ENCODE results near the gene ZDHHC8. TPM values are rescaled to one million over a fixed set of nuclear protein-coding genes. Genes with fewer than 3 reads are reported as not detected.

ZDHHC8 gene
- total and polyA plus RNA-seq, 2 donors (not counting 3 experiments of a cell fraction or from before 2014, with no cell fraction given), result 49.8 to 131 TPM

- H3K9ac ChIP-seq (replicated peaks; ENCODE audit: extremely low read depth, insufficient read depth, low read length), result no peak overlapping the region
- dilution Hi-C loops (cut with MboI; ENCODE audit: extremely low pct_ligation_motif_present, low sequenced_read_pairs) (no loop called here), intact Hi-C loops (cut with micrococcal nuclease) (no loop called here)
- no peak overlapping the region for H2AFZ ChIP-seq (ENCODE audit: low read depth, low read length)
- H3K79me2 ChIP-seq (ENCODE audit: control insufficient read depth, insufficient read depth, low read length), result no peaks in the 10 kb centered on the region
- DNase-seq (ENCODE audit: low read depth, low spot score) (no peak), FAIRE-seq (no peak)
- no peak overlapping the region for H3K4me2 ChIP-seq (ENCODE audit: insufficient read depth, low read length)
- no peaks in the 10 kb centered on the region for H3K9me1 ChIP-seq (replicated peaks; ENCODE audit: control insufficient read depth, extremely low read depth, insufficient read depth, low read length)
- H3K27me3 ChIP-seq (ENCODE audit: control insufficient read depth in 2 of 2, insufficient read depth in 2 of 2, low read length in 2 of 2), result no peaks in the 10 kb centered on the region
- no peaks in the 10 kb centered on the region for H3K9me3 ChIP-seq (replicated peaks; ENCODE audit: control insufficient read depth, insufficient read depth, low read length)
- BruUV-seq (replicated peaks), result no TSS peak
- peak; percentile 16 for TF ChIP-seq POLR2AphosphoS5 (IDR thresholded peaks at IDR 0.05; ENCODE audit: insufficient read depth, low read depth, low read length)
- TF ChIP-seq GATA2 (IDR thresholded peaks at IDR 0.05; ENCODE audit: insufficient read depth, insufficient read length, low read depth, low read length), result no peak
- TF ChIP-seq MYC (IDR thresholded peaks at IDR 0.05; ENCODE audit: low read depth, low read length), result no peak
- TF ChIP-seq FOS (IDR thresholded peaks at IDR 0.05; ENCODE audit: borderline replicate concordance, insufficient read depth, low read length), result no peak
- no peak for TF ChIP-seq POLR2A (IDR thresholded peaks at IDR 0.05; ENCODE audit: low read depth, low read length)
- no peak overlapping the region for H3K27ac ChIP-seq (ENCODE audit: insufficient read depth, low read depth, low read length)
- peaks cover 0 to 6% of the 10 kb centered on the region in 2 experiments for H3K36me3 ChIP-seq (ENCODE audit: control insufficient read depth in 2 of 2, extremely low read depth in 1 of 2, insufficient read depth in 2 of 2, low read length in 2 of 2)
- H4K20me1 ChIP-seq (replicated peaks; ENCODE audit: control insufficient read depth, extremely low read depth, insufficient read depth, low read length), result no peaks in the 10 kb centered on the region
- no peak overlapping the region for H3K4me3 ChIP-seq (replicated peaks in 1 of 3; ENCODE audit: insufficient read depth in 1 of 3, low read depth in 1 of 3, low read length in 3 of 3)
- no peaks in the 10 kb centered on the region for H3K4me1 ChIP-seq (ENCODE audit: control insufficient read depth, extremely low read depth, insufficient read depth, low read length)
- POLR2A ChIA-PET, result no interaction called here
- CTCF ChIA-PET, result no interaction called here
Measured at GRCh38 chr22:20147237-20147988, 15.8 kb downstream of the ZDHHC8 start.

DNA sequence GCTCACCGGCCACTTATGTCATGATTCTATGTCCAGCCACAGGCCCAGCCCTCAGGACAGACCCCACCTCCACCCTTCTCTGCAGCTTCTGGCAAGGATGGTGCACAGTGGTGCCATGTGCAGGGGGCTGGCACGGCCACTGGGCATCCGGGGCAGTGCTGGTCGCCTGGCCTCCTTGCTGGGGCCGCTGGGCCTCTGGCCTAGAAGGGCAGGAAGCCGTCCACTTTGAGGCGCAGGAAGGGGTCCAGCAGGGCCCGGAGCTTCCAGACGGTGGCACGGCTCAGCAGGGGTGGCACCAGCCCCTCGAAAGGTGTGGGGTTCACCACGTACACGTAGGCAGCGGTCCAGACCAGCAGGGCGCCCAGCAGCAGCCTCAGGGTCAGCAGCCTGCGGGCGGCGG is 16.8 kb downstream of the ZDHHC8 start:
- H3K36me3 ChIP-seq (ENCODE audit: control insufficient read depth in 2 of 2, extremely low read depth in 1 of 2, insufficient read depth in 2 of 2, low read length in 2 of 2), result peaks cover 0 to 6% of the 10 kb centered on the region in 2 experiments
- H3K27ac ChIP-seq (ENCODE audit: insufficient read depth, low read depth, low read length), result no peak overlapping the region
- no peaks in the 10 kb centered on the region for H3K79me2 ChIP-seq (ENCODE audit: control insufficient read depth, insufficient read depth, low read length)
- ChIA-PET CTCF (interaction anchor here (1.2 kb wide), 1 partner anchor 136 kb away, joined by 3 read pairs; no protein-coding TSS in a partner anchor), POLR2A (no interaction called here)
- no peak overlapping the region for H3K4me2 ChIP-seq (ENCODE audit: insufficient read depth, low read length)
- no peak overlapping the region for H2AFZ ChIP-seq (ENCODE audit: low read depth, low read length)
- H3K27me3 ChIP-seq (ENCODE audit: control insufficient read depth in 2 of 2, insufficient read depth in 2 of 2, low read length in 2 of 2), result no peaks in the 10 kb centered on the region
- no TSS peak for BruUV-seq (replicated peaks)
- intact Hi-C loops (cut with micrococcal nuclease) (no loop called here), dilution Hi-C loops (cut with MboI; ENCODE audit: extremely low pct_ligation_motif_present, low sequenced_read_pairs) (no loop called here)
- TF ChIP-seq GATA2 (IDR thresholded peaks at IDR 0.05; ENCODE audit: insufficient read depth, insufficient read length, low read depth, low read length) (no peak), FOS (IDR thresholded peaks at IDR 0.05; ENCODE audit: borderline replicate concordance, insufficient read depth, low read length) (no peak), POLR2AphosphoS5 (IDR thresholded peaks at IDR 0.05; ENCODE audit: insufficient read depth, low read depth, low read length) (no peak), EZH2 (IDR thresholded peaks at IDR 0.05; ENCODE audit: borderline replicate concordance, low read depth, low read length, severe bottlenecking) (no peak), MAX (IDR thresholded peaks at IDR 0.05; ENCODE audit: insufficient read depth, insufficient read length) (no peak), POLR2A (IDR thresholded peaks at IDR 0.05; ENCODE audit: low read depth, low read length) (no peak), JUN (IDR thresholded peaks at IDR 0.05; ENCODE audit: borderline replicate concordance, insufficient read depth, insufficient read length, low read depth) (no peak), MYC (IDR thresholded peaks at IDR 0.05; ENCODE audit: low read depth, low read length) (no peak), CTCF (IDR thresholded peaks at IDR 0.05; ENCODE audit: extremely low read depth in 1 of 2, insufficient read depth in 1 of 2, low read depth in 1 of 2, low read length in 2 of 2) (no peak)
- no peaks in the 10 kb centered on the region for H3K9me3 ChIP-seq (replicated peaks; ENCODE audit: control insufficient read depth, insufficient read depth, low read length)
- no peak overlapping the region for H3K9ac ChIP-seq (replicated peaks; ENCODE audit: extremely low read depth, insufficient read depth, low read length)
- DNase-seq (ENCODE audit: low read depth, low spot score) (no peak), FAIRE-seq (no peak)
- no peaks in the 10 kb centered on the region for H3K4me1 ChIP-seq (ENCODE audit: control insufficient read depth, extremely low read depth, insufficient read depth, low read length)
- no peaks in the 10 kb centered on the region for H4K20me1 ChIP-seq (replicated peaks; ENCODE audit: control insufficient read depth, extremely low read depth, insufficient read depth, low read length)
- H3K4me3 ChIP-seq (replicated peaks in 1 of 3; ENCODE audit: insufficient read depth in 1 of 3, low read depth in 1 of 3, low read length in 3 of 3), result no peak overlapping the region
- no peaks in the 10 kb centered on the region for H3K9me1 ChIP-seq (replicated peaks; ENCODE audit: control insufficient read depth, extremely low read depth, insufficient read depth, low read length)
